Liver (tissue), 3 donors: ENCODE results near the gene ATP1A3.

Experiments used
- RXRA ChIP-seq, 2 donors: IDR thresholded peaks; 2 replicates each; pipeline ENCODE4 v1.6.1; 2017 to 2018; ENCODE audit warnings: antibody characterized with exemption in 2 of 2, mild to moderate bottlenecking in 1 of 2
- TAF1 ChIP-seq: conservative IDR thresholded peaks from 2 replicates; pipeline ENCODE4 v1.6.1; 2016; ENCODE audit warnings: antibody characterized with exemption, mild to moderate bottlenecking
- YY1 ChIP-seq: IDR thresholded peaks from 2 replicates; pipeline ENCODE4 v1.6.1; 2016; ENCODE audit warnings: antibody characterized with exemption, mild to moderate bottlenecking
- TF ChIP-seq, protein P1 (sequence below): fragments of 150-350 bp; IDR thresholded peaks from 2 replicates; pipeline ENCODE4 v1.5.1; 2017; ENCODE audit warnings: improper control_type of control experiment, low read depth, low read length; ENCODE audit not compliant: missing input control
- TF ChIP-seq, protein P2 (sequence below): IDR thresholded peaks from 2 replicates; pipeline ENCODE4 v1.6.1; 2016; ENCODE audit warnings: antibody characterized with exemption, mild to moderate bottlenecking
- TF ChIP-seq, protein P3 (sequence below): IDR thresholded peaks from 2 replicates; pipeline ENCODE4 v1.6.1; 2016; ENCODE audit warnings: antibody characterized with exemption
- TF ChIP-seq, protein P4 (sequence below): IDR thresholded peaks from 2 replicates; pipeline ENCODE4 v1.6.1; 2016; ENCODE audit warnings: antibody characterized with exemption
- donor health status: healthy.
- donor health status: healthy.

DNA sequence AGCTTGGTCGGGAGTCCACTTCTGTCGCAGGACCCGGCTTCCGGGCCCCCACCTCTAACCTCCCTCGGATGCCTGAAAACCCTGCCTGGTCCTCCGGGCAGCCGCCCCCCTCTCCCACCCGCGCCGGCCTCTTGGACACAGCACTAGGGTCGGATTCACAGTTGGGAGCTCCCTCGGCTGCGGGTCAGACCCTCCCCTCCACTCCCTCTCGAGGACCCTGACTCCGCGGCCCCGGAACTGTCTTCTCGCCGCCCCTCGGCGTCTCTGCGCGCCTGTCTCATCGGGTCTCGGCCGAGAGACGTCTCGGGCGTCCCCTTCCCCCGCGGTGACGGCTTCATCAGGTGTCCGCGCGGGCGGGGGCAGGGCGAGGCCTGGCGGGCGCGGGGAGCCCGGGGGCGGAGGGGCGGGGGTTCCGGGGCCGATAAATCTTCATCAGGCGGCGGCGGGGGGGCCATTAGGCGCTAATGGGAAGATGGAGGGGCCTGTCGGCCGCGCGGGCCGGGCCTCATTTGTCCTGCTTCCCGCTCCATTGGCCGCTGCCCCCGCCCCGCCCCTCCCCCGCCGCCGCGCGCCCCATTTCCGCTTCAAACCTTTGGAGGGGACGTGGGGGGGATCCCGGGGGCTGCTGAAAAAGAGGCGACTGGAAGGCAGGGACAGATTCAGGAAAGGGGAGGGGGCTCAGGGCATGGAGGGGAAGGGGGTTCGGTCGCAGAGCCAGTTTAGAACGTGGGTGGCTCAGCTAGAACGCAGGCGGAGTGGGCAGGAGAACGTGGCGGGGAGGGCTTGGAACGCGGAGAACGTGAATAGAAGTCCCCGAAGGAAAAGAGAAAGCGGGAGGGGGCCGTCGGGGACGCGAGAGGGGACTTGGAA lies 53.9 kb downstream of the ATP1A3 start:
- TF ChIP-seq, protein P1, sequence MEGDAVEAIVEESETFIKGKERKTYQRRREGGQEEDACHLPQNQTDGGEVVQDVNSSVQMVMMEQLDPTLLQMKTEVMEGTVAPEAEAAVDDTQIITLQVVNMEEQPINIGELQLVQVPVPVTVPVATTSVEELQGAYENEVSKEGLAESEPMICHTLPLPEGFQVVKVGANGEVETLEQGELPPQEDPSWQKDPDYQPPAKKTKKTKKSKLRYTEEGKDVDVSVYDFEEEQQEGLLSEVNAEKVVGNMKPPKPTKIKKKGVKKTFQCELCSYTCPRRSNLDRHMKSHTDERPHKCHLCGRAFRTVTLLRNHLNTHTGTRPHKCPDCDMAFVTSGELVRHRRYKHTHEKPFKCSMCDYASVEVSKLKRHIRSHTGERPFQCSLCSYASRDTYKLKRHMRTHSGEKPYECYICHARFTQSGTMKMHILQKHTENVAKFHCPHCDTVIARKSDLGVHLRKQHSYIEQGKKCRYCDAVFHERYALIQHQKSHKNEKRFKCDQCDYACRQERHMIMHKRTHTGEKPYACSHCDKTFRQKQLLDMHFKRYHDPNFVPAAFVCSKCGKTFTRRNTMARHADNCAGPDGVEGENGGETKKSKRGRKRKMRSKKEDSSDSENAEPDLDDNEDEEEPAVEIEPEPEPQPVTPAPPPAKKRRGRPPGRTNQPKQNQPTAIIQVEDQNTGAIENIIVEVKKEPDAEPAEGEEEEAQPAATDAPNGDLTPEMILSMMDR = no peak
- TF ChIP-seq TAF1 (no peak), YY1 (no peak), RXRA (IDR thresholded peaks at IDR 0.05) (no peak)
- TF ChIP-seq, protein P2, sequence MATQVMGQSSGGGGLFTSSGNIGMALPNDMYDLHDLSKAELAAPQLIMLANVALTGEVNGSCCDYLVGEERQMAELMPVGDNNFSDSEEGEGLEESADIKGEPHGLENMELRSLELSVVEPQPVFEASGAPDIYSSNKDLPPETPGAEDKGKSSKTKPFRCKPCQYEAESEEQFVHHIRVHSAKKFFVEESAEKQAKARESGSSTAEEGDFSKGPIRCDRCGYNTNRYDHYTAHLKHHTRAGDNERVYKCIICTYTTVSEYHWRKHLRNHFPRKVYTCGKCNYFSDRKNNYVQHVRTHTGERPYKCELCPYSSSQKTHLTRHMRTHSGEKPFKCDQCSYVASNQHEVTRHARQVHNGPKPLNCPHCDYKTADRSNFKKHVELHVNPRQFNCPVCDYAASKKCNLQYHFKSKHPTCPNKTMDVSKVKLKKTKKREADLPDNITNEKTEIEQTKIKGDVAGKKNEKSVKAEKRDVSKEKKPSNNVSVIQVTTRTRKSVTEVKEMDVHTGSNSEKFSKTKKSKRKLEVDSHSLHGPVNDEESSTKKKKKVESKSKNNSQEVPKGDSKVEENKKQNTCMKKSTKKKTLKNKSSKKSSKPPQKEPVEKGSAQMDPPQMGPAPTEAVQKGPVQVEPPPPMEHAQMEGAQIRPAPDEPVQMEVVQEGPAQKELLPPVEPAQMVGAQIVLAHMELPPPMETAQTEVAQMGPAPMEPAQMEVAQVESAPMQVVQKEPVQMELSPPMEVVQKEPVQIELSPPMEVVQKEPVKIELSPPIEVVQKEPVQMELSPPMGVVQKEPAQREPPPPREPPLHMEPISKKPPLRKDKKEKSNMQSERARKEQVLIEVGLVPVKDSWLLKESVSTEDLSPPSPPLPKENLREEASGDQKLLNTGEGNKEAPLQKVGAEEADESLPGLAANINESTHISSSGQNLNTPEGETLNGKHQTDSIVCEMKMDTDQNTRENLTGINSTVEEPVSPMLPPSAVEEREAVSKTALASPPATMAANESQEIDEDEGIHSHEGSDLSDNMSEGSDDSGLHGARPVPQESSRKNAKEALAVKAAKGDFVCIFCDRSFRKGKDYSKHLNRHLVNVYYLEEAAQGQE = no peak
- TF ChIP-seq, protein P3, sequence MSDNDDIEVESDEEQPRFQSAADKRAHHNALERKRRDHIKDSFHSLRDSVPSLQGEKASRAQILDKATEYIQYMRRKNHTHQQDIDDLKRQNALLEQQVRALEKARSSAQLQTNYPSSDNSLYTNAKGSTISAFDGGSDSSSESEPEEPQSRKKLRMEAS = no peak
- TF ChIP-seq, protein P4, sequence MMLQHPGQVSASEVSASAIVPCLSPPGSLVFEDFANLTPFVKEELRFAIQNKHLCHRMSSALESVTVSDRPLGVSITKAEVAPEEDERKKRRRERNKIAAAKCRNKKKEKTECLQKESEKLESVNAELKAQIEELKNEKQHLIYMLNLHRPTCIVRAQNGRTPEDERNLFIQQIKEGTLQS = no peak
